Stimulated activated CD8-positive, alpha-beta memory T cell treated with anti-CD3 and anti-CD28 coated beads, Interleukin-2, amount 100 ng/mL, for 1 hour (primary cell): ENCODE measurements around the gene CSNK1E.
"Not testable (repeated sequence)": the region's sequence is repeated elsewhere in the genome, so short reads cannot be mapped to it uniquely, and the experiment has no call there.

Experiments
- DNase-seq, 2 donors: peaks; one replicate each; pipeline ENCODE4 v3.0.0-alpha.2; 2020; ENCODE audit warnings: low read depth in 2 of 2

CSNK1E gene

DNA sequence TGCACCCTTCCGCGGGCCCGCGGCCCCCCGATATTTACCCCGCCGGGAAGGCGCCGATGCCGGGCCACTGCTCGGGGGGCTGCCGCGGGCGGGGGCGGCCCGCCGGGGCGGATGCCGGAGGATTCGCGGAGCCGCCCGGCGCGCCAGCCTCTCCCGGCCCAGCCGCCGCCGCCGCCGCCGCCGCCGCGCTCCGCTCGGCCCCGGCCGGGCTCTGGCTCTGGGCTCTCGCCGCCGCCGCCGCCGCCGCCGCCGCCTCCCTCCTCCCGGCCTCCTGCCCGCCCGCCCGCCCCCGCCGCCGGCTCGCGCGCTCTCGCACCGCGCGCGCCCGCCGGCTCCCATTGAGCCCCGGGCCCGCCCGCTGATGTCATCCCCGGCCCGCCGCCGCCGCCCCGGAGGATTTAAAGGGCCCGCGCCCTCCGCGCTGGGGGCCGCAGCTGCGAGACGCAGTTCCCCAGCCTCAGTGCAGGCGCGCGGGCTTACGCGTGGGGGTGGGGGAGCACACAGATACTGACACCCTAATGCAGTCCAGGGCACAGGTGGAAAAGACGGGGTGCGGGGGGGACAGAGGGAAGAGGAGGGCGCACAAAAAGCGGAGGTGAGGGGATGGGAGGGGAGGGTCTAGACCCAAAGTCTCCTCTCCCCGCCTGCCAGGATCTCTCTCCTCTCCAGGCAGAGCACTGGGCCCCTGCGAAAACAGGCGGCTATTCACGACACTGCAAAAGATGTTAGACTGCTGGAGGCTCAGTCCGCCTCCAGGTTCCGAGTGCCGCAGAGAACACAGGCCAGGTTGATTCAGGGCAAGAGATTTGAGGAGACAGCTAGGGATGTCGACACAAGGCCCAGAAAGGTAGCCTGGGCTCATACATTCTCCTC lies at the start of gene CSNK1E:
Gene CSNK1E, minus strand, starts transcription at position 312 of the 873 bp plus-strand sequence. CDS start 3,276 bp downstream, outside the sequence.
- DNase-seq, result peak; percentile 46 to 47

DNA sequence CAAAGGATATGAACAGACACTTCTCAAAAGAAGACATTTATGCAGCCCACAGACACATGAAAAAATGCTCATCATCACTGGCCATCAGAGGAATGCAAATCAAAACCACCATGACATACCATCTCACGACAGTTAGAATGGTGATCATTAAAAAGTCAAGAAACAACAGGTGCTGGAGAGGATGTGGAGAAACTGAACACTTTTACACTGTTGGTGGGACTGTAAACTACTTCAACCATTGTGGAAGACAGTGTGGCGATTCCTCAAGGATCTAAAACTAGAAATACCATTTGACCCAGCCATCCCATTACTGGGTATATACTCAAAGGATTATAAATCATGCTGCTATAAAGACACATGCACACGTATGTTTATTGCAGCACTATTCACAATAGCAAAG lies 48.6 kb upstream of the CSNK1E start:
- not testable (repeated sequence) for DNase-seq

- DNase-seq, result not testable (repeated sequence)
Observed at GRCh38 chr22:38365174-38365573, 47.9 kb upstream of the CSNK1E start.

DNA sequence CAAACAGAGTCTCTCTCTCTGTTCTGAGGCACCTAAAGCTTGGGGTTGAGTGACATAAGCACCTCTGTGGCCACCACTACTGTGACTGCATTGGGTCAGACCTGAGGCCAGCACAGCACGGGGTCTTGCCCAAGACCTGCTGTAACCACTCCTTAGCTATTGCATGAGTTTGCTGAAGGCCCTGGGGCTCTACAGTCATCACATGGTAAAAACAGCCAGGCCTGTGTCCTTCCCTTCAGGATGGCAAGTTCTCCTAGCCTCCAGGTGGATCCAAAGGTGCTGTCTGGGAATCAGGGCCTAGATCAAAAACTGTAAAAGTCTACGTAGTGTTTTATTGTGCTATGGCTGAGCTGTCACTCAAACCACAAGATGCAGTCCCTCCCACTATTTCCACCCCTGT lies 43.3 kb upstream of the CSNK1E start:
- not testable (repeated sequence) for DNase-seq

DNA sequence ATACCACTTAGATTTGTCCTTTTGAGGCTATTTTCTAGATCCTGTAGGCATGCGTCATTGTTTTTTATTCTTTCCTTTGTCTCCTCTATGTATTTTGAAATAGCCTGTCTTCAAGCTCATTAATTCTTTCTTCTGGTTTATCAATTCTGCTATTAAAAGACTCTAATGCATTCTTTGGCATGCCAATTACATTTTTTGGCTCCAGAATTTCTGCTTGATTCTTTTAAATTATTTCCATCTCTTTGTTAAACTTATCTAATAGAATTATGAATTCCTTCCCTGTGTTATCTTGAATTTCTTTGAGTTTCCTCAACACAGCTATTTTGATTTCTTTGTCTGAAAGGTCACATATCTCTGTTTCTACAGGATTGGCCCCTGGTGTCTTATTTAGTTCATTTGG lies 42.6 kb upstream of the CSNK1E start:
- DNase-seq, result not testable (repeated sequence)

- not testable (repeated sequence) for DNase-seq
Observed at GRCh38 chr22:38357971-38358370, 40.7 kb upstream of the CSNK1E start.

DNA sequence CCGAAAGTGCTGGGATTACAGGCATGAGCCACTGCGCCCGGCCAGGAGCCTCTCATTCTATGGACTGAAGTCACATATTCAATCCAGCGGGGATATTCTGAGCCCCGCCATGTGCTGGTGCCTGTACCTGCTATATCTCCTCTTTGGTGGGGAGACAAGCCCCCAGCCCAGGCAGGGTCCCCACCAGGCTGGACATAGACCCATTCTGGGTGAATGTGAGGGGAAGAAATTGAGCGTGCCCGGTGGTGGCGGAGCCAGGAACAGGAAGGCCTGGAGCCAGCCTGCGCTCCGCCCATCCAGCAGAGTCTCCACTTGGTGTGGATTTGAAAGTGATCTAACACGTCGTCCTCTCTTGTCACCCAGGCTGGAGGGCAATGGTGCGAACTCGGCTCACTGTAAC lies 38.0 kb upstream of the CSNK1E start:
- no peak for DNase-seq

DNA sequence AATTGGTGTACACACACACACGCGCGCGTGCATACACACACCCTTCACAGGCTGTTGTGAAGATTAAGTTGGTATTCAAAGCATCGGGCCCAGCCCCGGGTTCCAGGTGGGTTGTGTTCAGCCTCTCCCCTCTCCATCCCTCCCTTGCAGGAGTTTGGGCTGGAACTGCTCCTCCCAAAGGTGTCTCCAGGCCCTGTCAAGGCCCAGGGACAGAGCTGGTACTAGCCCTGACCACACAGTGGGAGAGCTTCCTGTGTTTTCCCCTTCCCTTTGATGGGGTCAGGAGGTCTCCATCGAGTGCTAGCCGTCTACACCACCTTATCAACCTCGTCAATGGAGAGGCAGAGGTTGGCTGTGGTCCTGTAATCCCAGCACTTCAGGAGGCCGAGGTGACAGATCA lies 36.5 kb upstream of the CSNK1E start:
- DNase-seq, result no peak

DNA sequence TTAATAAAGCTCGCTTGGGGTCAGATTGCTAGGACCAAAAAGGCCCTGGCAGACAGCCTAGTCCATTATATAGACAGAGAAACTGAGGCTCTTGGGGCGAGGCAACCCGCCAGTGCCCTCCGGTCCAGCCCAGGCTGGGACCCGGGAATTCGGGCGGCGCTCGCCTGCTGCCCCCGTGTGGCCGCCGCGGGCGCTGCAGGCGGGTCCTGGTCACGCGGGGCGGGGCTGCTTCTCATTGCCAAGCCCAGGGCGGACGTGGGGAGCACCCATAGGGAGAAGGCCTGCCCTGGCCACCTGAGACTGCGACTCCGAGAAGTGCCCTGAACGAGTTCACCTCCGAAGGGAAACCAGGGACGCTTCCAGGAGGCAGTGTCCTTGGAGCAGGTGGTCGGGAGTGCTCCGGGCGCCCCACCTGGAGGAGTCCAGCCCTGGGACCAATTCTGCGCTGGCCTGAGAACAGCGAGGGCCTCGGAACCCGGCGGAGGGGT lies 36.0 kb upstream of the CSNK1E start:
- DNase-seq, result peak; percentile 44 to 47

- DNase-seq, result no peak
Observed at GRCh38 chr22:38352436-38352835, 35.2 kb upstream of the CSNK1E start.

- no peak for DNase-seq
Observed at GRCh38 chr22:38350444-38351359, 33.5 kb upstream of the CSNK1E start.

GRCh38 chr22:38348751-38349496 lies 31.7 kb upstream of the CSNK1E start:
- DNase-seq, result no peak

GRCh38 chr22:38347944-38348750 lies 30.9 kb upstream of the CSNK1E start:
- DNase-seq, result no peak

DNA sequence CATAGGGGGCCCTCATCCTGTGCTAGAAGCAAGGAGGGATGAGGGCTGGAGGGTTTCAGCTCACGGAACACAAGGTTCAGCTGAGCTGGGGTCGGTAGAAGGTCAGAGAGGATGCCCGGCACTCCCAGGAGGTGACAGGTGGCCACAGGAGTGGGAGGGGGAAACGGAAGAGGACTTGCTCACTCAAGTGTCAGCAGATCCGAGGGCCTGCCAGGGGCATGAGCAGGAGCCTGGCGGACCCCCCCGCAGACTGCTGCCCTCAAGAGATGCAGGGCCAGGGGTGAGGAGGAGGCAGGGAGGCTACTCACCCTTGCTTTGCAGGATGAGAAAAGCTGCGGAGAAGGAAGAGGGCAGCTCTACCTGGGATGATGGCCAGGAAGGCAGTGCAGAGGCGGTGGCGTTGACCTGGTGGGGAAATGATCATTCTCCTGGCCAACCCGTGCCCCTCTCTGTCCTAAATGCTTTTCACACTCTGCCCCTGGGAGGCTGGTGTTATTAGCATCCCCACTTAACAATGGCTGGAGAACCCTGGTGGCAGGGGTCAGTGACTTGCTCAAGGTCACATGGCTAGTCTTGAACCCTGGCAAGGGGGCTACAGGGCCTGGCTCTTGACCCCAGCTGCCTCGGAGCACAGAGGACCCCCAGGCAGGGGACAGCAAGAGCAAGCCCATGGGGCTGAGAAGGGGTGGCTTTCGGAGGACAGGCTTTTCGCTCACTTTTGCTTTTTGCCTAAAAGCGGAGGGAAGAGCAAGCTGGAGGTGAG lies 30.1 kb upstream of the CSNK1E start:
- DNase-seq, result no peak

- DNase-seq, result no peak
Observed at GRCh38 chr22:38346506-38346905, 29.3 kb upstream of the CSNK1E start.

GRCh38 chr22:38345782-38346181 lies 28.5 kb upstream of the CSNK1E start:
- DNase-seq, result no peak

GRCh38 chr22:38339893-38340292 lies 22.7 kb upstream of the CSNK1E start:
- DNase-seq, result not testable (repeated sequence)

DNA sequence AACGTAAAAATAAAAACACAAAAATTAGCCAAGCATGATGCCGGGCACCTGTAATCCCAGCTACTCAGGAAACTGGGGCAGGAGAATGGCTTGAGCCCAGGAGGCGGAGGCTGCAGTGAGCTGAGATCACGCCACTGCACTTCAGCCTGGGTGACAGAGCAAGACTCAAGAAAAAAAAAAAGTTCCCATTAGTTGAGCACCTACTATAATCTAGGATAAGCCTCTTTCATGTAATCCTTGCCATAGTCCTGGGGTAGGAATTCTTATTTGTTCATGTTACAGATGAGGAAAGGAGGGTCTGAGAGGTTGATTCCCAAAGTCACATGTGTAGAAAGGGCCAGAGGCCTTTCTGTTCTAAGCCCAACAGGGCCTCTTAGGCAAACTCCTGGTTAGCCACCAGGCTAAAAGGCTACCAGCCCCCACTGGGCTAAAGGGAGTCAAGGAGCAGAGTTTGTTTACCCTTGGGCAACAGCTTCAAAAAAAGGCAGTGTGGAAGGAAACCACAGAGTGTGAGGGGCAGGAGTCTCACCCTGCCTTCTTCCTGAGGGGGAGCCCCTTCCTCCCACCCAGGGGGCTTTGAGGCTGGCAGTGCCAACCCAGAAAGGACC lies 21.6 kb upstream of the CSNK1E start:
- DNase-seq, result no peak

- DNase-seq, result no peak
Observed at GRCh38 chr22:38336699-38337098, 19.5 kb upstream of the CSNK1E start.

DNA sequence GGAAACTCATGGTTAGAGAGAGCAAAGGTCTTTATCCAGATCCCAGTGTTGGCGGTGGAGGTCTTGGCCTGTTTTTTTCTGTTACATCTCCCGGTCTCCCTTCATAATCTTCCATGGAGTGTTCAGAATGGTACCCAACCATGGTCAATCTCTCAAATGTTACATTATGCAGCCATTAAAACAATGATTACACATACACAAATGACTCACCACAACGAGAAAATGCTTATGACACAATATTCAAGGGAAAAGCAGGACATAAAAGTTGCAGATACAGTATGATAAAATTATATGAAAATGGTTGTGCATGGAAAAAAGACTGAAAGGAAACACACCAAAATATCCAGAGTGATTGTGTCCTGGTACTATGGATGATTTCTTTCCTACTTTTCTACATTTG lies 17.8 kb upstream of the CSNK1E start:
- no peak for DNase-seq
